OCI-LY1 (cell line): ENCODE measurements around the gene KRAS.

Experiments used
- H2AFZ ChIP-seq: fragments of 200-600 bp; sonication (generic), shearing (Covaris generic); 2 replicates; pipeline ENCODE4 v1.6.0; 2014; ENCODE audit warnings: antibody characterized with exemption, mild to moderate bottlenecking, low read length
- H3F3A ChIP-seq: fragments of 200-600 bp; sonication (generic), shearing (Covaris generic); 2 replicates; pipeline ENCODE4 v1.6.0; 2014; ENCODE audit warnings: mild to moderate bottlenecking, antibody characterized with exemption, low read length, moderate library complexity; ENCODE audit not compliant: insufficient read depth
- H3K27ac ChIP-seq: fragments of 200-600 bp; sonication (generic); 2 replicates; pipeline ENCODE4 v1.5.1; 2014; ENCODE audit warnings: low read length, mixed run types, mild to moderate bottlenecking, low read depth; ENCODE audit not compliant: poor library complexity, severe bottlenecking
- H3K27me3 ChIP-seq: fragments of 200-600 bp; sonication (generic); 2 replicates; pipeline ENCODE4 v1.6.0; 2014; ENCODE audit warnings: antibody characterized with exemption, mild to moderate bottlenecking, low read length, moderate library complexity; ENCODE audit not compliant: insufficient read depth
- H3K36me3 ChIP-seq: fragments of 200-600 bp; sonication (generic); 2 replicates; pipeline ENCODE4 v1.6.1; 2014; ENCODE audit warnings: mild to moderate bottlenecking, antibody characterized with exemption, low read length, moderate library complexity, mixed read lengths; ENCODE audit not compliant: insufficient read depth
- H3K4me1 ChIP-seq: fragments of 200-600 bp; sonication (generic); 2 replicates; pipeline ENCODE4 v1.5.1; 2014; ENCODE audit warnings: mild to moderate bottlenecking, low read length, moderate library complexity; ENCODE audit not compliant: insufficient read depth, severe bottlenecking
- H3K4me2 ChIP-seq: fragments of 200-600 bp; sonication (generic), shearing (Covaris generic); 2 replicates; pipeline ENCODE4 v1.6.1; 2014; ENCODE audit warnings: low read length
- H3K4me3 ChIP-seq: fragments of 200-600 bp; sonication (generic); 2 replicates; pipeline ENCODE4 v1.5.1; 2014; ENCODE audit warnings: low read length, low read depth, mild to moderate bottlenecking, mixed read lengths; ENCODE audit not compliant: poor library complexity, severe bottlenecking
- H3K79me2 ChIP-seq: fragments of 200-600 bp; shearing (Covaris generic); 2 replicates; pipeline ENCODE4 v1.6.1; 2016; ENCODE audit warnings: mixed run types, low read length, mixed read lengths; ENCODE audit not compliant: insufficient read depth
- H3K9ac ChIP-seq: fragments of 200-600 bp; sonication (generic), shearing (Covaris generic); 2 replicates; pipeline ENCODE4 v1.6.1; 2014; ENCODE audit warnings: mild to moderate bottlenecking, low read length, mixed read lengths
- H3K9me2 ChIP-seq: fragments of 200-600 bp; sonication (generic), shearing (Covaris generic); 2 replicates; pipeline ENCODE4 v1.6.1; 2014; ENCODE audit warnings: low read depth, mild to moderate bottlenecking, low read length, mixed read lengths
- H3K9me3 ChIP-seq: fragments of 200-600 bp; shearing (Covaris generic); 2 replicates; pipeline ENCODE4 v1.6.1; 2014; ENCODE audit warnings: low read length, mixed read lengths
- H4K20me1 ChIP-seq: fragments of 200-600 bp; sonication (generic), shearing (Covaris generic); 2 replicates; pipeline ENCODE4 v1.6.0; 2016; ENCODE audit warnings: mild to moderate bottlenecking, low read length; ENCODE audit not compliant: insufficient read depth
- EZH2 ChIP-seq: fragments of 200-600 bp; sonication (generic), shearing (Covaris generic); IDR thresholded peaks from 2 replicates; pipeline ENCODE4 v1.8.0; 2017; ENCODE audit warnings: borderline replicate concordance, mixed run types, mild to moderate bottlenecking, antibody characterized with exemption, low read length, moderate library complexity, mixed read lengths
- TF ChIP-seq, protein P1 (sequence below): fragments of 200-600 bp; sonication (generic), shearing (Covaris generic); IDR thresholded peaks from 2 replicates; pipeline ENCODE4 v1.5.1; 2017; ENCODE audit warnings: mild to moderate bottlenecking, antibody characterized with exemption, low read length, moderate library complexity, mixed read lengths

Gene KRAS

DNA sequence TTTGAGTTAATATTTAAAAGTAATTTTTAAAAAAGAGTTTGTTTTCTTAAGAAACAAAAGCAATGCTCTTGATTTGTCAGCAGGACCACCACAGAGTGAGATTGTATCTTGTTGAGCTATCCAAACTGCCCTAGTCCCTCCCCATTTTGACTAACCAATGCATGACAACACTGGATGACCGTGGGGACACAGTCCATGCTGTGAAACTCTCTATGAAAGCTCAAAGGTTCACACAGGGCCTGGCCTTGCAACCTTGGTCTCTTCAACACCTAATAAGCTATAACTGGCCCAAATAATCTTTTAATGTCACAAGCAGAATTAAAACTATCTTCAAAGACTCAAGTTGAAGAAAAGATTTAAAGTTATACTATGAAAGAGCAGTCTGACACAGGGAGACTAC, 42.2 kb downstream of the KRAS start:
- Histone ChIP-seq H3K4me1 (no peaks in the 10 kb centered on the region), H4K20me1 (no peaks in the 10 kb centered on the region), H3K27ac (no peak overlapping the region), H3K9ac (no peak overlapping the region), H3F3A (no peaks in the 10 kb centered on the region), H3K36me3 (peaks cover 24% of the 10 kb centered on the region), H3K9me2 (no peaks in the 10 kb centered on the region), H3K27me3 (no peaks in the 10 kb centered on the region), H3K79me2 (no peaks in the 10 kb centered on the region), H3K4me2 (no peak overlapping the region), H2AFZ (no peak overlapping the region), H3K4me3 (no peak overlapping the region), H3K9me3 (no peaks in the 10 kb centered on the region)
- TF ChIP-seq EZH2, result no peak
- TF ChIP-seq, protein P1, sequence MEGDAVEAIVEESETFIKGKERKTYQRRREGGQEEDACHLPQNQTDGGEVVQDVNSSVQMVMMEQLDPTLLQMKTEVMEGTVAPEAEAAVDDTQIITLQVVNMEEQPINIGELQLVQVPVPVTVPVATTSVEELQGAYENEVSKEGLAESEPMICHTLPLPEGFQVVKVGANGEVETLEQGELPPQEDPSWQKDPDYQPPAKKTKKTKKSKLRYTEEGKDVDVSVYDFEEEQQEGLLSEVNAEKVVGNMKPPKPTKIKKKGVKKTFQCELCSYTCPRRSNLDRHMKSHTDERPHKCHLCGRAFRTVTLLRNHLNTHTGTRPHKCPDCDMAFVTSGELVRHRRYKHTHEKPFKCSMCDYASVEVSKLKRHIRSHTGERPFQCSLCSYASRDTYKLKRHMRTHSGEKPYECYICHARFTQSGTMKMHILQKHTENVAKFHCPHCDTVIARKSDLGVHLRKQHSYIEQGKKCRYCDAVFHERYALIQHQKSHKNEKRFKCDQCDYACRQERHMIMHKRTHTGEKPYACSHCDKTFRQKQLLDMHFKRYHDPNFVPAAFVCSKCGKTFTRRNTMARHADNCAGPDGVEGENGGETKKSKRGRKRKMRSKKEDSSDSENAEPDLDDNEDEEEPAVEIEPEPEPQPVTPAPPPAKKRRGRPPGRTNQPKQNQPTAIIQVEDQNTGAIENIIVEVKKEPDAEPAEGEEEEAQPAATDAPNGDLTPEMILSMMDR, result no peak

DNA sequence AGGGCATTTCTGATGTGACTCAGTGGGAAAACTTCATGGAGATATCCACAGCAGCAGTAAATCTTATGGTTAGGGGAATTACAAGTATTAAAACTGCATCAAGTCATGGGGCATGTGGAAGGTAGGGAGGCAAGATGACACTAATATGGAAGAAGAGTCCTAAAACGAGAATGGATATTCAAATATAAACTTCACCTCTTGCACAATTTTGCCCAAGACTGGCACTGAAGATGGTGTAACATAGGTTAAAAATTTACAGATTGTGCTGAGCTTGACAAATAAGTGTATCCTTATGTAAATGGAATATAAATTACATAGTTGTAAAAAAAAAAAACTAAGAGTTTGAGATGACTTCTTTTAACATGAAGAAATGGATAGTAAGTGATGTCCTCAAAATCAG, 42.9 kb downstream of the KRAS start:
- Histone ChIP-seq H3K4me3 (no peak overlapping the region), H3K9ac (no peak overlapping the region), H3K79me2 (no peaks in the 10 kb centered on the region), H2AFZ (no peak overlapping the region), H3K27me3 (no peaks in the 10 kb centered on the region), H3K36me3 (peaks cover 24% of the 10 kb centered on the region), H3K9me2 (no peaks in the 10 kb centered on the region), H3F3A (no peaks in the 10 kb centered on the region), H3K9me3 (no peaks in the 10 kb centered on the region), H3K27ac (no peak overlapping the region), H4K20me1 (no peaks in the 10 kb centered on the region), H3K4me1 (no peaks in the 10 kb centered on the region), H3K4me2 (no peak overlapping the region)
- TF ChIP-seq, protein P1, result no peak
- TF ChIP-seq EZH2, result no peak

DNA sequence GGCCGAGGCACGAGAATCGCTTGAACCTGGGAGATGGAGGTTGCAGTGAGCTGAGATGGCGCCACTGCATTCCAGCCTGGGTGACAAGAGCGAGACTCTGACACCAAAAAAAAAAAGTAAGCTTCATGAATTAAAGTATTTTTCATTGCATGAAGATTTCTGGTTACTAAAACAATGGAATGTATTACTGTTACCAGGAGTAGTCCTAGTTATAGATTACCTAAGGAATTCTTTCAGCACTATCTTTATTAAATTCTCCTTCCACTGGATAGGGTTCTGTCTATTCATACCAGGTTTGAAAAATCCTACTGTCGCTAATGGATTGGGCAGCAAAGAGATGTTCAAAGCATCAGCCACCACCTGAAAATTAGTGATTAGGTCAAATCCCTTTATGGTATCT, 43.3 kb downstream of the KRAS start:
- TF ChIP-seq, protein P1, result no peak
- no peak for TF ChIP-seq EZH2
- Histone ChIP-seq H3K9me3 (no peaks in the 10 kb centered on the region), H4K20me1 (no peaks in the 10 kb centered on the region), H3K4me2 (no peak overlapping the region), H3K4me3 (no peak overlapping the region), H3F3A (no peaks in the 10 kb centered on the region), H3K36me3 (peaks cover 24% of the 10 kb centered on the region), H3K79me2 (no peaks in the 10 kb centered on the region), H3K9ac (no peak overlapping the region), H3K9me2 (no peaks in the 10 kb centered on the region), H3K27ac (no peak overlapping the region), H3K27me3 (no peaks in the 10 kb centered on the region), H3K4me1 (no peaks in the 10 kb centered on the region), H2AFZ (no peak overlapping the region)
